Kidney (tissue), 14 donors: ENCODE measurements around the gene PPCDC. TPM values are rescaled to one million over a fixed set of nuclear protein-coding genes. Genes with fewer than 3 reads are reported as not detected.

Source experiments
- DNase-seq, 5 donors: peaks; one replicate each; pipeline ENCODE4 v3.0.0-alpha.2; 2013 to 2020
- FAIRE-seq: peaks from 2 replicates; lab custom pipeline; 2012; peaks lifted over from hg19 to GRCh38; lab: Jason Lieb, UNC
- H3K27ac ChIP-seq, 2 donors: one replicate each; pipeline ENCODE4 v1.7.0; 2013; ENCODE audit warnings: low read depth in 2 of 2, low read length in 2 of 2, inconsistent platforms in 1 of 2
- H3K27me3 ChIP-seq: one replicate; pipeline ENCODE4 v1.7.1; 2013; ENCODE audit warnings: low read length, inconsistent platforms; ENCODE audit not compliant: control insufficient read depth, insufficient read depth
- H3K36me3 ChIP-seq, 3 donors: one replicate each; pipeline versions ENCODE4 v1.7.0 to v1.7.1; 2013; ENCODE audit warnings: low read length in 3 of 3, control low read depth in 1 of 3, inconsistent platforms in 1 of 3; ENCODE audit not compliant: insufficient read depth in 3 of 3, control insufficient read depth in 2 of 3
- H3K4me1 ChIP-seq, 3 donors: one replicate each; pipeline versions ENCODE4 v1.7.0 to v1.7.1; 2013; ENCODE audit warnings: low read length in 3 of 3, inconsistent platforms in 1 of 3, low read depth in 1 of 3; ENCODE audit not compliant: control insufficient read depth in 2 of 3, insufficient read depth in 2 of 3
- H3K4me3 ChIP-seq, 3 donors: one replicate each; pipeline versions ENCODE4 v1.7.0 to v1.8.1; 2013; ENCODE audit warnings: low read length in 3 of 3, control low read depth in 1 of 3, inconsistent platforms in 1 of 3
- H3K9ac ChIP-seq, 3 donors: one replicate each; pipeline versions ENCODE4 v1.7.0 to v1.7.1; 2013; ENCODE audit warnings: low read length in 3 of 3, control low read depth in 1 of 3, inconsistent platforms in 1 of 3
- H3K9me3 ChIP-seq, 3 donors: one replicate each; pipeline versions ENCODE4 v1.7.0 to v1.7.1; 2013; ENCODE audit warnings: low read length in 3 of 3, control low read depth in 1 of 3, inconsistent platforms in 1 of 3; ENCODE audit not compliant: control insufficient read depth in 2 of 3, insufficient read depth in 1 of 3
- CTCF ChIP-seq: IDR thresholded peaks from 3 replicates; pipeline ENCODE4 v1.5.1; 2012; ENCODE audit warnings: mild to moderate bottlenecking, moderate library complexity, borderline replicate concordance; ENCODE audit not compliant: insufficient read depth; ENCODE audit errors: extremely low read depth
- intact Hi-C: fragments of 100-400 bp; cut with DNase I; formaldehyde crosslinking; loops from one replicate; pipeline ENCODE4 v1.11.1; 2022
- polyA plus RNA-seq: library from polyadenylated mRNA; stranded (reverse); fragments of 350-450 nt; fragmentation: Illumina TruSeq; extraction: RNeasy Lipid Tissue Mini Kit (QIAGEN cat#74804); gene quantifications from one replicate; pipeline ENCODE4 v1.2.3, GENCODE V29; 2014; ENCODE audit warnings: low read depth, low replicate concordance; ENCODE audit not compliant: insufficient read depth
- total RNA-seq: library from RNA; stranded (reverse); fragmentation: NEBNext Ultra II Directional; extraction: Animal tissue kit (Norgen Biotek cat#: 25700); gene quantifications from one replicate; pipeline ENCODE4 v1.2.1, GENCODE V29; 2021
- donor health status: control.
- donor health status: control.
- donor health status: control.
- donor health status: control.
- donor health status: control.
- donor health status: DM: yes; HTN: yes; CAD: no.
- donor health status: Normal renal cell carcinoma (clear cell type).

Gene PPCDC
- total and polyA plus RNA-seq, 2 donors from 2014 or later, result 16.3 to 25.3 TPM

GRCh38 chr15:74995779-74996765 is 27.3 kb upstream of the PPCDC start:
- peak overlapping the region in 2 of 3 donors; percentile 35 to 51 for H3K9ac ChIP-seq
- H3K4me3 ChIP-seq, result peak overlapping the region; percentile 68 to 75 (median 74)
- H3K27me3 ChIP-seq, result no peaks in the 10 kb centered on the region
- intact Hi-C loops, result no loop called here
- DNase-seq, result peak in 4 of 5 donors; percentile 57 to 80 (median 60)
- H3K9me3 ChIP-seq, result no peaks in the 10 kb centered on the region
- TF ChIP-seq CTCF, result no peak
- no peak overlapping the region for H3K27ac ChIP-seq
- no peaks in the 10 kb centered on the region for H3K36me3 ChIP-seq
- peaks cover 0 to 8% (median 0%) of the 10 kb centered on the region in 3 donors for H3K4me1 ChIP-seq
- no peak for FAIRE-seq

GRCh38 chr15:74997141-74997540 is 26.2 kb upstream of the PPCDC start:
- intact Hi-C loops, result no loop called here
- FAIRE-seq, result no peak
- no peak overlapping the region for H3K27ac ChIP-seq
- peaks cover 0 to 8% (median 0%) of the 10 kb centered on the region in 3 donors for H3K4me1 ChIP-seq
- H3K27me3 ChIP-seq, result no peaks in the 10 kb centered on the region
- no peak for TF ChIP-seq CTCF
- H3K36me3 ChIP-seq, result no peaks in the 10 kb centered on the region
- no peak for DNase-seq
- no peak overlapping the region for H3K9ac ChIP-seq
- H3K4me3 ChIP-seq, result no peak overlapping the region
- no peaks in the 10 kb centered on the region for H3K9me3 ChIP-seq

GRCh38 chr15:74997543-74997942 is 25.8 kb upstream of the PPCDC start:
- FAIRE-seq (no peak), DNase-seq (no peak)
- intact Hi-C loops, result no loop called here
- no peaks in the 10 kb centered on the region for H3K9me3 ChIP-seq
- peaks cover 0 to 8% (median 0%) of the 10 kb centered on the region in 3 donors for H3K4me1 ChIP-seq
- no peaks in the 10 kb centered on the region for H3K36me3 ChIP-seq
- TF ChIP-seq CTCF, result no peak
- H3K27me3 ChIP-seq, result no peaks in the 10 kb centered on the region
- no peak overlapping the region for H3K9ac ChIP-seq
- H3K27ac ChIP-seq, result no peak overlapping the region
- H3K4me3 ChIP-seq, result no peak overlapping the region
